HG02840 (cell line): ENCODE data around the gene NEU1.
"Not testable (repeated sequence)": the region's sequence is repeated elsewhere in the genome, so short reads cannot be mapped to it uniquely, and the experiment has no call there.

Experiments
- ATAC-seq: cut with Tn5 transposase; IDR thresholded peaks from one replicate; pipeline ENCODE4 v1.9.1; 2021; ENCODE audit warnings: mild to moderate bottlenecking, moderate library complexity, moderate number of reproducible peaks; ENCODE audit not compliant: unreplicated experiment, low FRiP score

NEU1 gene

DNA sequence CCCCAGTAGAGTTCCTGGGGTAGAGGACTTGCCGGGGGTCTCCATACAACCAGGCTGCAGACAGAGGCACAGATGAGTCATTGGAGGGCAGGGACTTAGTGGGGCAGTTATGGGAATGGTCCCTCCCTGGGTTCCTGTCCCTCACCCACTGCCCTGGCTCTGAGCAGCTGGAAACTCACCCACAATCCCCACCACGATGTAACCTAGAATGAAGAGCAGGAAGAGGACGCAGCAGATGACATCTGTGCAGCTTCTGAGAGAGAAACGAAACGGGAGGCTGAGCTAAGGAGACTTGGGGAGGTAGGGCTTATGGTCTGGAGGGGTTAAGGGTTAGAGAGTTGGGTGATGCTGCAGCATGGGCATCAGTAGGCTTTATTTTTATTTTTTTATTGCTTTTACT, 13.3 kb upstream of the NEU1 start:
- no peak for ATAC-seq

DNA sequence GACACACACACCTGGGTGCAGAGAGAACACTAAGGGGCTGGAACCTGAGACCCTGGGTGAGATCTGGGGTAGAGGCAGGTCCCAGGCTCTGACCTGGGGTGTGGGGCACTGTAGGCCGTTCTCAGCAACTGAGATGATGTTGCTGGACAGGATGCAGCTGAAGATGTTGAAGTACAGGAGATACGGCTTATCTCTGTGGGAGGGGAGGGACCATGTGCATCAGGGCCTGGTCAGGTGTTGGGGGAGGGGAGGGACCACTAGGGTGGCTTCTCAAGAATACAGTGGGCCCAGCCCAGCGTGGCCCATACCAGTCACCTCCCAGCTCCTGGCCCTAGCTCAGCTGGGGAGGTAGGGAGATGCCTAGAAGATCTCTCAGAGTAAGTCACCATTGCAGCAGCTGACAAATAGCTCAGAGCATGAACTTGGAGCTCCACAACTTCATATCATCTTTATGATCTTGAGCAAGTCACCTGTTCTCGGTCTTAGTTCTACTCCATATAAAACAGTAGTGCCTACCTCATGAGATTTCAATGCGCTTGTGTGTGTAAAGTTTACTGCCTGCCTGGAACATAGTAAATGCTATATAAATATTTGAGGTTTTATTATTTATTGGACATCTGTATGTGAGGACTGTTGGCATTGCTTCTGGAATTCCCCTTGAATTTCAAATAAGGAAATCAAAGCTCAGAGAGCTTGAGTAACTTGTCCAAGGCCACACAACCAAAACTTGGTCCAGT, 12.4 kb upstream of the NEU1 start:
- no peak for ATAC-seq

DNA sequence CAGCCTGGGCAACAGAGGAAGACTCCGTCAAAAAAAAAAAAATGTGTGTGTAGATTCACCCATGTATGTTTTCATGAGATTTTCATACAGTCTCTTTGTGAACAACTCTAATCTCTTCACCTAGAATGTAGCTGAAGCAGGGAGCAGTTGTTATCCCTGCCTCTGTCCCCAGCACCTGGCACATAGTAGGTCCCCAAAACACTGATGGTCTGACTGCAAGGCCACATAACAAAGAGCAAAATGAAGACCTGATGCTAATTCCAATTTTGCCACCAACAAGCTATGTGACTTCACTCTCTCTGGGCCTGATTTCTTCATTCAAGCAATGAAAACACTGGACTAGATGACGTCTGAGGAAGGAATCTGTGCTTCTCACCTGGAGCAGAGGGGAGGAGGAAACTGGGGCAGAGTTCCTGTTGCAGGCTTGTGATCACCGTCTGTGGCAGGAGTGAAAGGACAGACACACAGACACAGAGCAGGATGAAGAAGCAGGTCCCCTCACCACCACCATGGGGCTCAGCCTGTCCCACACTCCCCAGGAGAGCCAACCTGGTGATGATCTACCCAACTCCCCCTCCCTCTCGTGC, 11.6 kb upstream of the NEU1 start:
- ATAC-seq = no peak

DNA sequence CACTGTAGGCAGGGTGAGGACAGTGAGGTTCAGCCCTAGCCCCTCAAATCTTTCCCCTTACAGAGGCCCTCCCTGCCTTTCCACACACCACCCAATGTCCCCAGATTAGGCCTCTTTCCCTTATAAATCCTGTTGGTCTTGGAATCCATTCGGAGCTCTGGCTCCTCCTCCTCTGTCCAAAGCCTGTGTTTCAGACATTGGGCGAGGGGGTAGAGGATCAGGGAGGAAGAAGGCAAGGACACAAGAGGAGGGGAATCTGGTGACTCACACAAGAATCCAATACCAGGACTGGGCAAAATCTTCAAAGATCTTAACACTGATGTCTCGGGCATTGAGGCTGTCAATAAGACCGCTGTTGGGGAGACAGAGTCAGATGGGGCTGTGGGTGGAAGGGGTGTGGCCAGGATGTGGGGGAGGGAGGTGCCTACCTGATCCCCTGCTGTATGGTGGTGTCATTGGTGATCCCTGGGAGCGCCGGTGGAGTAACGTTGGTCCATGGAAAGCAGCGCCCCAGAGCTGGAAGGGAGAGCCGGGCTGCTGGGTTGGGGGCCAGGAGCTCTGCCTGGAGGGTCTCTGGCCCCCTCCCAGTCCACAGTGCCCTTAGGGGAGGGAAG, 8.5 kb upstream of the NEU1 start:
- ATAC-seq = no peak

DNA sequence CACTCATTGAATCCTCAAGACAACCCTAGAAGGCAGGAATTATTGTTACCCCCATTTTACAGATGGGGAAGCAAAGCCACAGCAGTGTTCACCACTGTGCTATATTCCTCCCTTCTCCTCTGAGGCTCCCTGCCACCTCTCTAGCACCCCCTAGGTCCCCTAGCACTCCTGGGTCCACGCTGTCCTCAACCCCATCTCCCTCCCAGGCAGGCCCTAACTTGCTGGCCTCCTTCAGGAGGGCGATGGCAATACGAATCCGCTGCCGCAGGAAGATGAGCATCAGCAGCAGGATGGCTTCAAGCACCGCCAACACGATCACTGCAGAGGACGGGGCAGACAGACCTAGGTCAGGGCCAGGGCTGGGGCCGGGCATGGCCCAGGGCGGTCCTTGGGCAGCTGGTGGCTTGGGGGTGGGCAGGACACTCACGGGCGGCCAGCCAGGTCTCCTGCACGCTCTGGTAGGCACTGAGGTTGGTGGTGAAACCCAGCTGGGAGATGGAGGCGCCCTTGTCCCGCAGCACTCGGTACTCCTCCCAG, 7.8 kb upstream of the NEU1 start:
- ATAC-seq = no peak

DNA sequence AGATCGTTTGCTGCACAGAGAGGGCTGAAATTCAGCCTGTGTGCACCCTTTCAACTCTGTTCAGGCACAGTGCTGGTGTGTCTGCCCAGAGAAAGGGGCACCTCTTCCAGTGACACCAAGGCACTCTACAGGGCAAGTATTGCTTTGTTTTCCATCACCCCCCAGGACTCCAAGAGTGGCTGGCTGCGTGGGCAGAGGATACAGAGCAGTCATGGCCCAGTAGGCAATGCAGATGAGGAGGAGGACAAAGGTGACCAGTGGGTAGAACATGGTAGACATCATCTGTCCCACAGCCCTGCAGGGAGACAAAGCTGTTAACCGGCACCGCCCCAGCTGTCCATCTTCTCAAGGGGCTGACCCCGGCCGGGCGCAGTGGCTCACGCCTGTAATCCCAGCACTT, 6.7 kb upstream of the NEU1 start:
- no peak for ATAC-seq

DNA sequence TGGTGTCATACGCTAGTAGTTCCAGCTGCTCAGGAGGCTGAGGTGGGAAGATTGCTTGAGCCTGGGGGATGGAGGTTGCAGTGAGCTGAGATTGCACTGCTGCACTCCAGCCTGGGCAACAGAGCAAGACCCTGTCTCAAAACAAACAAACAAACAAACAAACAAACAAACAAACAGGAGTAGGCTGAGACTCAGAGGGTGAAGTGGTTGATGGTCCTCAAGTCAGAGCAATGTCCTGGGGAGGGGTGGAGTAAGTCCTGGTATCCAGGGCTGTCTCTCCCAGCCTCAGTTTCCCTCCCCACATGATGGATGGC, 6.0 kb upstream of the NEU1 start:
- not testable (repeated sequence) for ATAC-seq

DNA sequence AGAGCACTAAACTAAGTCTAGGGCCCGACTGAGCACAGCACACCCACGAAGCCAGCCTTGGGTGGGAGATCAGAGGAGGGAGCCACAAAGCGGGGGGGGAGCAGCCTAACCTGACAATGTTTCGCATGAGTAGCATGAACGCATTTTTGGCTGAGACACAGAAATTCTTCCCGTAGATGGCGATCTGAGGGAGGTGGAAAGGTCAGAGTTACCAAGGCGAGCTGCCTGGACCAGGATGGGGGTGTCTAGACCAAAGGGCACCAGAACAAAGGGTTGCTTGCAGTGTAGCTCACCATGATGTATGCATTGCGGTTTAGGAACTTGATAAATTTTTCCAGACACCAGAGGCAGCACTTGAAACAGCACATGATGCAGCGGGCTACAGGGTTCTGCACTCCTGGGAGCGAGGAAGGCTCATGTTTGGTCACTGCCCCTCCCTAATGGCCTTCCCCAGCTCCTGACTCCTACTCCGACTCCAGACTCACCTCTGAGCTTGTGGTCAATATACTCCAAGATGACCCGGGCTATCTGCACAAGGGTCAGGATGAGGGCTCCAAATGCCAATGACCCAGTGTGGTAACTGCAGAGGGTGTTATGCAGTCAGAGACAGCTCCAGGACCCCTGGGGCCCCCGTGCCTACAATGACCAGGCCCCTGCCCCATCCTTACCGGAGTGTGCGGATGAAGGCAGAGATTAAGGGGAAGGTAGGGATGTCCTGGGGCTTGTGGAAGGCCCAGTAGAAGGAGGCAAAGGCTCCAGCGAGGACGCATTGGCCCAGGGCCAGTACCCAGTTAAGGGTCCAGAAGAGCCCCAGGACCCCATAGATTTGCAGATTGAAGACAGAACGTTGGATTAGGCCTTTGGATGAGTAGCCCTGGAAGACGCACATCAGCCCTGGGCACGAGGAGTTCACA, 2.8 kb upstream of the NEU1 start:
- ATAC-seq = no peak

DNA sequence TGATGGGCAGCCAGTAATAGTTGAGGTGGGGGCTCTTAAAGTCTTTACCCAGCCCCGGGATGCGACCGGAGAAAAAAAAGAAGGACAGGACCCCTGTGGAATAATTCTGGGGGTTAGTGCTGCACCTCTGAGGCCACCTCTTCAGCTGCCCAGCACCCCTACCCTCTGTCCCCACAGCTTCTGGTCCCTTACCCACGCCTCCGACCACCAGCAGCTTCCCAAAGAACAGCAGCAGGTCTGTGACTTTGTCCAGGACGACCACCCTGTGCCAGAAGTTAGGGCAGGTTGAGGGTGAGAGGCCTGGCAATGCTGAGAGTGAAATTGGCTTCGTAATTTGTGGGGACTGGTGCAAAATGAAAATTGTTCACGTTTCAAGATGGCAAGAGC, 2.2 kb upstream of the NEU1 start:
- ATAC-seq = no peak

DNA sequence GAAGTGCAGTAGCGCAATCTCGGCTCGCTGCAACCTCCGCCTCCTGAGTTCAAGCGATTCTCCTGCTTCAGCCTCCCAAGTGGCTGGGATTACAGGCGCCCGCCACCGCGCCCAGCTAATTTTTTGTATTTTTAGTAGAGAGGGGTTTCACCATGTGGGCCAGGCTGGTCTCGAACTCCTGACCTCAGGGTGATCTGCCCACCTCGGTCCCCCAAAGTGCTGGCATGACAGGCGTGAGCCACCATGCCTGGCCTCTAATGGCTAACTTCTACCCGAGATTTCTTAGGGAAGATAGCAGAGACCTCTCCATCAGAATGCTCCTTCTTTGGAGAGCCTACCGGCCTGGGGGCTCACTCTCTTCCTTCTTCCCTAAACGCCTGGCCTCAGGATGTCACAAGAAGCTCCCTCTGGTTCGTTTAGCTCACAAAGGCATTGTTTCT, 1.5 kb upstream of the NEU1 start:
- not testable (repeated sequence) for ATAC-seq

DNA sequence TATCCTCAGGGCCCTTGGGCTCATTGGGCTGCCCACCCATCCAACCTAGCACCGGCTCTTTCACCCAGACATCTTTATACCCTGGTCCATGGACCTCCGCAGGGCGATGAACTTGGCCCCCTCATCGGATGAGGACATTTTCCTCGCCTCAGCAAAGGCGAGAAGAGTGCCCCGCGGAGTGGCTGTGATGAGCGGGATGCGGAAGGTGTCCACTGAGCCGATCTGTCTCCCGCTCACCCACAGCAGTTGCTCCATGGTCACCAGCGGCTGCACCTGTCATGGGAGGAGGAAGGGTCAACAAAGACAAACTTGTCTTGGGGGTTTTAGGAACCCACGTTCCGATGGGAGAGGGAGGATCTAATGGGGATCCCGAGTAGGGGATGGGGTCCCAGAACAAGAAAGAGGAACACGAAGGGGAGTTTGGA, 690 bp downstream of the NEU1 start:
- no peak for ATAC-seq

DNA sequence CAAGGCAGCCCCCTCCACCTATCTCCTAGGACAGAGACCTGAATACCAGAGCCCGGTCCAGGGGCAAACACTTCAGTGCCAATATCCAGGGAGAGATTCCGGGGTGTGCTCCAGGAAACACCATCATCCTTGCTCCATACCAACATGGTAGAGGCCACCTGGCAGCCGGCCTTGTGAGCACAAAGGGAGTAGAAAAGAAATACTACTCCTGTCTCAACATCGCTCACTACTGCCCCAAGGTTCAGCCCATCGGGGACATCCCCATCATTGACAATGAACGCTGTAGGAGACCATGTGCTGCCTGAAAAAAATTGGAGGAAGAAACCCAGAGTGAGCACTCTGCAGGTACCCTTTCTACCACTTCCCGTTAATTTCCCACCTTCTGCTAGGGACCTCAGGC, 1.5 kb downstream of the NEU1 start:
- no peak for ATAC-seq

DNA sequence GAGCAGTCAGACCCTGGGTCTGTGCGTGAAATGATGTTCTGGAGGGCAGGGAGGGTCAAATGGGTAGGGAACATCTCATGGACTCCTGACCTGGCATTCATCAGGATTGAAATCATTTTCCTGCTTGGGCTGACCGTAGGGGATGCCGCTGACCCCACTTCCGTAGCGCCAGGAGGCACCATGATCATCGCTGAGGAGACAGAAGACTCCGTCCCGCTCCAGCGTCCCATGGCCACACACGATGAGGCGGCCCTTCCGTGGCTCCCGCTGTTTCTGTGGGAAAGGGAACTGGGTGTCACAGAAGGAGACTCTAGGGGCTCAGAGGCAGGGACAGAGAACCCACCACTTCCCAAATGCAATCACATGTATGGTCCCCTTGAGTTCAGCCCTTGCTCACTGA, 2.3 kb downstream of the NEU1 start:
- no peak for ATAC-seq

DNA sequence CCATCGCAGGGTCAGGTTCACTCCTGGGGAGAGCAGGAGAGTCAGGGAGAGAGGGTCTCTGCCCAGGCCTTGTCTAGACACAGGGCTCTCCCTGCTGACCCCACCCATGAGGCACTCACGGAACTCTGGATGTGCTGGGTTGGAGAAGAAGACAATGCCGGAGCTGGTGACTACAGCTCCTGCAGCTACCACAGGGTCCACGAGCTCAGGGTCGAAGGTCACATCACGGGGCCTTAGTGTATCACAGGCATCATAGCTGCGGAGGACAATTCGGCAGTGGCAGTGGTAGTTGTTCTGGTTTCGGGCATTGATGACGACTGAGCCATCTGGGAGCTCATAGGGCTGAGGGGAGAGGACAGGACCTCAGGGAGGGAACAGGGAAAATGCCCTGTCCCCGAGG, 2.7 kb downstream of the NEU1 start:
- no peak for ATAC-seq

DNA sequence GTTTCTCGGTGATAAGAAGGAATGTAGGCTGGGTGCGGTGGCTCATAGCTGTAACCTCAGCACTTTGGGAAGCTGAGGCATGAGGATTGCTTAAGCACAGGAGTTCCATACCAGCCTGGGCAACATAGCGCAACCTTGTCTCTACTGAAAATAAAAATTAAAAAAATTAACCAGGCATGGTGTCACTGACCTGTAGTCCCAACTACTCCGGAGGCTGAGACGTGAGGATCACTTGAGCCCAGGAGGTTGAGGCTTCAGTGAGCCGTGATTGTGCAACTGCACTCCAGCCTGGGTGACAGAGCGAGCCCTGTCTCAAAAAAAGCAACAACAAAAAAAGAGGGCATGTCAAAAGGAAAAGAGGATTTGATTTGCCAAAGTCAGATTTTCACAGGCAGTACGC, 3.9 kb downstream of the NEU1 start:
- no peak for ATAC-seq

DNA sequence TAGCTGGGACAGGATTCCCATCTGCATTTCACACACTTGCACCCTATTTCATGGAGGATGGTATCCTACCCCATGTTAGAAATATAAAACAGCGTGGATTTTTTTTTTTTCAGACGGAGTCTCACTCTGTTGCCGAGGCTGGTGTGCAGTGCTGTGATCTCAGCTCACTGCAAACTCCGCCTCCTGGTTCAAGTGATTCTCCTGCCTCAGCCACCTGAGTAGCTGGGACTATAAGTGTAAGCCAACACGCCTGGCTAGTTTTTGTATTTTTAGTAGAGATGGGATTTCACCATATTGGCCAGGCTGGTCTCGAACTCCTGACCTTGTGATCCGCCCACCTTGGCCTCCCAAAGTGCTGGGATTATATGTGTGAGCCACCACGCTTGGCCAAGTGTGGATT, 4.8 kb downstream of the NEU1 start:
- ATAC-seq = not testable (repeated sequence)

DNA sequence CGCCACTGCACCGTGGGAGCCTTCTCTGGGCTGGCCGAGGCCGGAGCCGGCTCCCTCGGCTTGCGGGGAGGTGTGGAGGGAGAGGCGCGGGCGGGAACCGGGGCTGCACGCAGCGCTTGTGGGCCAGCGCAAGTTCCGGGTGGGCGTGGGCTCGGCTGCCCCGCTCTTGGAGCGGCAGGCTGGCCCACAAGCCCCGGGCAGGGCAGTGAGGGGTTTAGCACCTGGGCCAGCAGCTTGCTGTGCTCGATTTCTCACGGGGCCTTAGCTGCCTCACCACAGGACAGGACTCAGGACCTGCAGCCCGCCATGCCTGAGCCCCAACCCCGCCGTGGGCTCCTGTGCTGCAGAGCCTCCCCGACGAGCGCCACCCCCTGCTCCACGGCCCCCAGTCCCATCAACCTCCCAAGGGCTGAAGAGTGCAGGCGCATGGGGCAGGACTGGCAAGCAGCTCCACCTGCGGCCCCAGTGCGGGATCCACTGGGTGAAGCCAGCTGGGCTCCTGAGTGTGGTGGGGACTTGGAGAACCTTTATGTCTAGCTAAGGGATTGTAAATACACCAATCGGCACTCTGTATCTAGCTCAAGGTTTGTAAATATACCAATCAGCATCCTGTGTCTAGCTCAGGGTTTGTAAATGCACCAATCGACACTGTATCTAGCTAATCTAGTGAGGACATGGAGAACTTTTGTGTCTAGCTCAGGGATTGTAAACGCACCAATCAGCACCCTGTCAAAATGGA, 10.5 kb downstream of the NEU1 start:
- ATAC-seq = not testable (repeated sequence)

DNA sequence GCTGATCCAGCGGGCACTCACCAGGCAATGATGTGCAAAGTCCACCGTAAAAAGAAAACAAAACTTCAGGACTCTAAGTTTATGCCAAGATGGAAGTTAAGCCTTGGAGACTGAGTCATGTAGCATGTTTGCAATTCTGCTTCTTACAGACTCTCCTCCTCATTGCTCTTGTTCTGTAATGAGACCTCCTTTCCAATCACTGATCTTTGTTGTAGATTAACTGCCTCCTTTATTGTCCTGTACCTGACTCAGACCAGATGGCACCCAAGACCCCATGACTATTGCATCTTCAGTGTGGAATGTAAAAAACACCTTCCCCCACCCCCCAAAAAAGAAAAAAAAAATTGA, 11.2 kb downstream of the NEU1 start:
- ATAC-seq = no peak

DNA sequence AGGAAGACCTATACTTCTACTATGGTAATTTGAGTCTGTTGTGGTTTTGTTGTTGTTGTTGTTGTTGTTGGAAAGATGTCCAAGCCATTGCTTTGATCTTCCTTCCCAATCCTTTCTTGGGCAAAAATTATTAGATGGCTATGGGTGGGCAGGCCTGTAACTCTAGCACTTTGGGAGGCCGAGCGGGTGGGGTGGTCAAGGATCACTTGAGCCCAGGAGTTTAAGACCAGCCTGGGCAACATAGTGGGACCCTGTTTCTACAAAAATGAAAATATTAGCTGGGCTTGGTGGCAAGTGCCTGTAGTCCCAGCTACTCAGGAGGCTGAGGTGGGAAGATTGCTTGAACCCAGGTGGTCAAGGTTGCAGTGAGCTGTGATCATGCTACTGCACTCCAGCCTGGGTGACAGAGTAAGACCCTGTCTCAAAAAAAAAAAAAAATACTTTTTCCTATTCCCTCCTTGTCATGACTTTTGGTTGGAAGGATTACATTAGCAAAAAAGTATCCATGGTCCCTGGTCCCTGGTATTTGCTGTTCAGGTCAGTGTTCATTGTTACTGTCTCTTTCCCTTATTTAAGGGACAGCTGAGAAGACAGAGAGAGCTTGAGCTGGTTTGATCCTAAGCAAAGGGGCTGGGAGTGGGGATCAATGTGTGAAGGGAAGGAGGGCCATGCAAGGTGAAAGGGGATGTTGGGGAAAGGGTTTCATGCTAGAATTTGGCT, 11.7 kb downstream of the NEU1 start:
- no peak for ATAC-seq
